ENCODE results near the gene EXOC3L1.

Gene EXOC3L1

DNA sequence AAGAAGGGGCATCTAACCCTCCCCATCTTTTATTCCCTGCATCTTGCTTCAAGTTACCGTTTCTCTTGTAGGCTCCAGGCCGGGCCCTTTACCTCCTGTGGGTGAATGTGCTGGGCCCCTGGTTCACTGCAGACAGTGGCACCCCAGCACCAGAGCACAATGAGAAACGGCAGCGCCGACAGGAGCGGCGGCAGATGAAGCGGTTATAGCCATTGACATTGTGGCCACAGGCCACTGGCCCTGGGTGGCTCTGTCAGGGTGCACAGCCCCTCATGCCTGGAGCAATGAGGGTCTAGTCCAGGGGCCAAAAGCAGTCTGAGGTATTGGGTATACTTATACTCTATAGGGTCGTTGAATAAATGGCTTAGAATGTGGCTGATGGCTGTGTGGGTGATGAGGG is 39.0 kb upstream of the EXOC3L1 start:
- ChIA-PET CTCF (no interaction called here), POLR2A (interaction anchor here (0.9 to 4.3 kb wide), 3 partner anchors 10 to 17 kb away, joined by 3 to 20 read pairs (median 3); no protein-coding TSS in a partner anchor)
- TF ChIP-seq CTCF (IDR thresholded peaks at IDR 0.05; ENCODE audit: insufficient read depth, low read length, missing control alignments) = no peak
- no peak for DNase-seq (ENCODE audit: low read depth, low spot score)
- H3K4me3 ChIP-seq (ENCODE audit: low read depth, low read length) = no peak overlapping the region

DNA sequence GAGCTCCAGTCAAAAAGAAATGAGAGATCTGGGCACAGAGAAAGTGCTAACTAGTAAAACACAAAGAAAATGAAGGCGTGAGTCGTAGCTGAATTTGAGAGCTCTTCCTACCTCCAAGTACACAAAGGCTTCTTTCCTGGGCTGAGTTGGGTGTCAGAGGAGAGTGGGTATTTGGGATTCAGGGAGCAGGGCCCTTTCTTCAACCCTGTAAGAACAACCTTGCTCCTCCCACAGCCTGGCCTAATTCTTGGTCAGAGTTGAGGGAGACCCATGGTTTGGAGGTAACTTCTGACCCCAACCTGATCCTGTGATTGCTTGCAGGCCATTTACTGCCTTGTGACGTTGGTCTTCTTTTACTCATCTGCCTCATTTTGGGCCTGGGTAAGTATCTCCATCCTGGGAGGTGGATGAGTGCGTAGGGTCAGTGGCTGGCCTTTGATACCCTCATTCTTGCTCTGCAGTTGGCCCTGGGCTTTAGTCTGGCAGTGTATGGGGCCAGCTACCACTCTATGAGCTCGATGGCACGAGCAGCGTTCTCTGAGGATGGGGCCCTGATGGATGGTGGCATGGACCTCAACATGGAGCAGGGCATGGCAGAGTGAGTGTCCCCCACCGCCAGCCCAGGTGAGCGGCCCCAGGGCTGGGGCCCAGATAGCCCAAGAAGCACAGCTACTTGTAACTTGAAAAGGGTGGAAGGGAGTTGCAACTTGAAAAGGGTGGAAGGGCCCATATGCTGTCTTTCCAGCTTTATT is 38.3 kb upstream of the EXOC3L1 start:
- H3K4me3 ChIP-seq (ENCODE audit: low read depth, low read length) = peak overlapping the region; percentile 98
- no peak for DNase-seq (ENCODE audit: low read depth, low spot score)
- POLR2A ChIA-PET = interaction anchor here (1.1 to 4.3 kb wide), 5 partner anchors 9 to 20 kb away, joined by 3 to 20 read pairs (median 7); partner anchors contain the start of genes FHOD1 and SLC9A5
- CTCF ChIA-PET = interaction anchor here (1.0 to 2.4 kb wide), 7 partner anchors 12 to 188 kb away, joined by 3 to 8 read pairs (median 4); partner anchors contain the start of genes FHOD1, SLC9A5 and ZDHHC1
- TF ChIP-seq CTCF (IDR thresholded peaks at IDR 0.05; ENCODE audit: insufficient read depth, low read length, missing control alignments) = no peak

DNA sequence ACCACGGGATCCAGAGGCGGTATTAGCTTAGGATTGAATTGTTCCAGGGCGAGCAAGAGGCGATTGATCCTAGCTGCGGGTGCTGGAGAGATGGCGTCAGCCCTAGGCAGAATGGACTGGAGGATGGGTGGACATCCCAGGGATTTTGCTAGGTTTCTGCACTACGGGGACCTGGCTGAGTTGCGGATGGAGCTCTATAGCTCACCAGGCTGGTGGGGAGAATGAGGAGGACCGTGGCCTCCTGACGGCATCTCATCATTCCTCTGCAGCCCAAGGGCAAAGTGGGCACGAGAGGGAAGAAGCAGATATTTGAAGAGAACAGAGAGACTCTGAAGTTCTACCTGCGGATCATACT is 37.6 kb upstream of the EXOC3L1 start:
- DNase-seq (ENCODE audit: low read depth, low spot score) = no peak
- TF ChIP-seq CTCF (IDR thresholded peaks at IDR 0.05; ENCODE audit: insufficient read depth, low read length, missing control alignments) = no peak
- H3K4me3 ChIP-seq (ENCODE audit: low read depth, low read length) = peak overlapping the region; percentile 98
- ChIA-PET CTCF (interaction anchor here (1.0 to 2.4 kb wide), 11 partner anchors 11 to 235 kb away, joined by 3 to 8 read pairs (median 4); partner anchors contain the start of genes FHOD1, SLC9A5 and ZDHHC1), POLR2A (interaction anchor here (1.1 to 4.3 kb wide), 7 partner anchors 9 to 23 kb away, joined by 3 to 20 read pairs (median 9); partner anchors contain the start of genes FHOD1 and SLC9A5)

DNA sequence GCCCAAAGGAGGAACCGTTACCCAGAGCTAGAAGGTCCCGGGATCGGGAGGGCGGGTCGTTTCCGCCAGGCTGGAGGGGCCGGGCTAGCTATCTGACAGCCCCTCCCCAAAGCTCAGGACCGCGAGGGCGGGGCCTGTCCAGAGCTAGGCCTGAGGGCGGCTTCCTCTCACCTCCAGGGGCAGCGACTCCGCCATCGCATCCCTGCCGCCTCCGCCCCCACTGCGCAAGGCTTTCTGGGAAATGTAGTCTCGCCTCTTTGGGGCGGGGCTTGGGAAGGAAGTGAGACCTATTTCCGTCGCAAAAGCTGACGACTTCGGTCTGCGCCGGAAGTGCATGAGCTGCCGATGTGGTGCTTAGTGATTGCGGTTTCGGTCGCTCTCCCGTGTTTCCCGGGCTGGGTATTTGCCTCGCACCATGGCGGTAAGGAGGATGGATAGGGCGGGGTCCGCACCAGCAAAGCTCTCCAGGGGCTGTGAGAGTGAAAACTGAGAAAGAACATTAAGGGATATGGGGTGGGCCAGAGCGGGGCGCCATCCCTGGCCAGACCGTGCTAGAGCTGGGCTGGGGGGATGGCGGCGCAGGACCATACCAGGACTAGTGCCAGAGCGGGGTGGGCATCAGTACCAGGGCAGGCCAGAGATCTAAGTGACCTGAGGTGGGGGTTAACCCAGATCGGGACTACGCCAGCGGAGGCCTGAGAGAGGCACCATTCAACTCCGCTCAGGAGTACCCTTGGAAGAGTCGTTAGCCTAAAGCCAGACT is 37.0 kb upstream of the EXOC3L1 start, which contains the start of gene TMEM208:
Gene TMEM208 (plus strand): TSS at position 327 of the 763 bp plus-strand sequence. CDS start 89 bp downstream, at position 416.
- peak; percentile 38 for TF ChIP-seq CTCF (IDR thresholded peaks at IDR 0.05; ENCODE audit: insufficient read depth, low read length, missing control alignments)
- peak within 1 kb of the TSS; percentile 98 for H3K4me3 ChIP-seq (ENCODE audit: low read depth, low read length)
- DNase-seq (ENCODE audit: low read depth, low spot score) = peak; percentile 84
- CTCF ChIA-PET = interaction anchor here (0.9 to 2.4 kb wide), 16 partner anchors 9 to 249 kb away, joined by 3 to 8 read pairs (median 3); partner anchors contain the start of genes FHOD1, SLC9A5 and ZDHHC1
- POLR2A ChIA-PET = interaction anchor here (0.6 to 4.3 kb wide), 13 partner anchors 8 to 109 kb away, joined by 3 to 20 read pairs (median 3); partner anchors contain the start of genes FHOD1 and SLC9A5

DNA sequence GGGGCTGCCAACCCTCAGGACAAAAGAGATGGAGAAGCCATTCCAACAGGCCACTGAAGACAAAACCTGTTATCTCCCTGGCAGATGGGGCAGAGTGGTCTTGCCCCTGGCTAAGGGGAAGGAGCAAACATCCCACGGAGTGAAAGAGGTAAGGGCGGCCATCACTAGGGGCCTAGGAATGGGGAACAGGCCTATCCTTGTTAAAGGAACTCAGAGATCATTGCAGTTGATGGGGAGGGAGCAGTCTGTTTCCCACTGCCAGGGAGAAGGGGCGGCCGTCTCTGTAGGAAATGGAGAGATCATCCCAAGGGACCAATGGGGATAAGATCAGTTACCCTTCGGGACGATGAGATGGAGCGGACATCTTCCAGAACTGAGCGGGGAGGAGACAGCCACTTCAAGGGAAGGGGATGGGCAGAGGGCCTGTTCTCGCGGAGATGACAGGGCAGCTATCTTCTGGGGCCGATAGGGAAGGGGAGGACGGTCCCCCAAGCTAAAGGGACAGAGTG is 36.4 kb upstream of the EXOC3L1 start:
- CTCF ChIA-PET = interaction anchor here (0.9 to 2.4 kb wide), 11 partner anchors 9 to 248 kb away, joined by 3 to 8 read pairs (median 3); partner anchors contain the start of genes FHOD1 and SLC9A5
- no peak for TF ChIP-seq CTCF (IDR thresholded peaks at IDR 0.05; ENCODE audit: insufficient read depth, low read length, missing control alignments)
- no peak for DNase-seq (ENCODE audit: low read depth, low spot score)
- POLR2A ChIA-PET = interaction anchor here (0.6 to 4.3 kb wide), 11 partner anchors 8 to 108 kb away, joined by 3 to 20 read pairs (median 6); partner anchors contain the start of genes FHOD1 and SLC9A5
- peak overlapping the region; percentile 98 for H3K4me3 ChIP-seq (ENCODE audit: low read depth, low read length)

Measured in AG04449 (cell line).